HG03460 (cell line): Measurements from ENCODE around the gene PYROXD2.
"Not testable (repeated sequence)": the region's sequence is repeated elsewhere in the genome, so short reads cannot be mapped to it uniquely, and the experiment has no call there.

Experiments
- ATAC-seq: cut with Tn5 transposase; IDR thresholded peaks from one replicate; pipeline ENCODE4 v1.9.1; 2021; ENCODE audit not compliant: unreplicated experiment

Gene PYROXD2

DNA sequence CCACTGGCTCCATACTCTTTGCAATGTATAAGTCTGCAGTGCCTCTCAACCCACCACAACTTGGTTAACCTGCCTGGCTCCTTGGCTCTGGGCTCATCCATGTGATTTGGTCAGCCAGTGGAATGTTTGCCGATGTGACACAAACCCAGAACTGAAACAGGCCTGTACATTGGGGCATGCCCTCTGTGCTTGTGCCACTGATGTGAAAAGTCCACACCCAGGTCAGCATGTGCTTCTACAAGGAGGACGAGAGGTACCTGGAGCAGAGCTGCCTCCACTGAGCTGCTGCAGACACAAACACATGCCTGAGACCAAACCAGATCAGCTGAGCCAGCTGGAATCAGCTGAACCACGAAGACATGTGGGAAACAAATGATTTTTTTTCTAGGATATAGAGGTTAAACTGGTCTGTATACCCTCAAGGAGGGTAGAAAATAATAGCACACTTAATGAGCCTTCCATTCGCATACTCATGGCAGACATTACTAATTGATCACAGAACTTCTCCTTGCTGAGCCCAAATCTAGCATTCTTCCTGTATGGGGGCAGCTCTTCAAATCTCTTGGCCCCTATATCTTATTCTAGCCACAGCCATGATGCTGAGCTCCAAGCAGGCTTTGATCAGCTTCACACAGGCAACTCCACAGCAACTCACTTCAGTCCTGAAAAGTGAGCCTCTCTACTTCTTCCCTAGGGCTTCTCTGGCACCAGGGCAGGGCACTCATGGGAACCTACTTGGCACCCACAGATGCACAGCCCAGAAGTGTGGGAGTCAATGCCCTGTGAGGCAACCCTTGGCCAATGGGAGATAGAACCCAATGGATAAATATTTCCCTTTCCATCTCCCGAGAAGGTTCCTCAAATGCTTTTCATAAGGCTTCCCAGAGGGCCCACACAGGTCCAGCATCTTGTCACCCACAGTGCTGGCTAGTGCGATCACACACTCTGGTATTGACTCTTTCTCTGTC is 18.6 kb downstream of the PYROXD2 start:
- ATAC-seq = no peak

DNA sequence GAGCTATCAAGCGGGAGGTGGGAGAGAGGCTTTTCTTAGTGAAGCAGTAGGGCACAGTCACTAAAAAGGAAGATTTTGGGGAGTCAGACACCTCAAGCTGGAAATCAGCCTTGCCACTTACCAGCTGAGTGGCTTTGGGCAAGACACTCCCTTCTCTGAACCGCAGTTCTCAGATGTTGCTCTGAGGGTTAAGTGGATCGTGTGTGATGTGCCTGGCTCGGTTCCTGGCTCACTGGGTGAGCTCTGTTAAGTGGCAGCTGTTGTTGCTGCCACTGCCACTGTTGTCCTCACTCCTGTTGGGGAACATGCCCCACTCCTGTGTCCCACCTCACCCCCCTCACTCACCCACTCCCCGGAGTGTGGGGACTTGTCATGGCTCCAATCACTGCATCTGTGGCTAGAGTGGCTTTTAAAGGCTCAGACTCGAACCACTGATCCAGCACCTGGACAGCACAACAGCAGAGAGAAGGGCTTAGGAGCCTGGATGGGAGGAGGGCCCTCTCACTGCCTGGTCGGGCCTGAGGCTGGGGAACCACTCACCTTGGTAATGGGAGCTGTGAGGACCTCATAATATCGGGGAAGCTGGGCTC is 20.0 kb downstream of the PYROXD2 start:
- ATAC-seq = no peak

DNA sequence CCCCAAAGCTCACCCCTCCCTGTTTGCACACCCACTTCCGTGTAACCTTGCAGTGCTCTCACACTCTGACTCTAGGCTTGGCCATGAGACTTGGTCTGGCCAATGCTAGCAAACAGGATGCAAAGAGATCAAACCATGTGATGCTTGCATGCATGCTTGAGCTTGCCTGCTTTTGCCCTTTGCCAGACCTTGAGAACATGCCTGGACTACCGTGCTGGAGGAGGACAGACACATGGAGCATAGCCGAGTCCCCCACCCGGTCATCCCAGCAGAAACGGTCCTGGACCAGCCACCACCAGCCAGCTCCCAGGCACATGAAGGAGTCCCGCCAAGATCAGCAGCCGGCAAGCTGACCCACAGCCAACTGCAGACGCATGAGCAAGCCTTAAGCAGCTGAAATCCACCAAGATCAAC is 23.4 kb downstream of the PYROXD2 start:
- ATAC-seq = no peak

GRCh38 chr10:98391065-98391464 is 23.9 kb downstream of the PYROXD2 start:
- no peak for ATAC-seq

DNA sequence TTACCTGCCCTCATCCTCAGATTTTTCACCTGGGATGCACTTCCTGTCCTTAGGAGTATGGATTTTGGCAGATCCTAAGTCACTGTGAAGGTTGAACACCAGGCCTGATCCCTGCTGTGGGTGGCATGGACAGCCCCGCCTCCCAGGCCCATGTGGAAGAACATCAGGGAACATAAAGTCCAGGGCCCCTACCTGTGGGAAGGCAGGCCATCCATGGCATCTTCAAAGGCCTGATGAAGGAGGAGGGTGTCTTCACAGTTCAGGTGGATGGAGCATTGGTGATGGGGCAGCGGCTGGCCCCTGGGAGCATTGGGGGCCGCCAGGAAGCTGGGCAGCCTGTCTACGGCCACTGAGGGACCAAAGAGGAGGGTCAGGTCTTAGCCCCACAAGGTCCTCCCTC is 24.6 kb downstream of the PYROXD2 start:
- ATAC-seq = no peak

GRCh38 chr10:98389398-98389797 is 25.6 kb downstream of the PYROXD2 start:
- no peak for ATAC-seq

- ATAC-seq = no peak
Measured at GRCh38 chr10:98388101-98388655, 26.8 kb downstream of the PYROXD2 start.

DNA sequence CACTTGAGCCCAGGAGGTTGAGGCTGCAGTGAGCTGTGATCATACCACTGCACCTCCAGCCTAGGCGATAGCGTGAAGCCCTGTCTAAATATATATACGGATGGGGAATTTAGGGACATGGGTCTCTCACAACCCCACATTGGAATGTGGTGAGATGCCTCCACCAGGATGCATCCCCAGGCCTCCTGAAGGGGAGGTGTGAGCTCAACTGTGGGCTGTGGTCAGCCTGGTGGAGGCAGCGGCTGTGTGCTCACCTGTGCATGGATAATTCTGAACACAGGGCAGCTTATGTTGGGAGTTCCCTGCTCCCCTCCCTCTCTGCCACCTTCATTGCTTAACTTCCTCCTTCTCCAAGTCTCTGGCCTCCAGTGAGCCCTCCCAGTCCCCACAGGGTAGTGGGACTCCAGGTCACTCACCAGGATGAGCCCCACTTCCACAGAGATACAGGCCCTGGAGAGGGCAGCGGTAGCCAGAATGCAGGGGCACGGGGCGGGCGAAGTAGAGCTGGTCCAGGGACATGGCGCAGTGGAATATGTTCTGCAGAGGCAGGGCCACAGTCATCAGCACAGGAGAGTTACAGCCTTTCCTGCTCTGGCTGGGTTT is 30.4 kb downstream of the PYROXD2 start:
- ATAC-seq = no peak

DNA sequence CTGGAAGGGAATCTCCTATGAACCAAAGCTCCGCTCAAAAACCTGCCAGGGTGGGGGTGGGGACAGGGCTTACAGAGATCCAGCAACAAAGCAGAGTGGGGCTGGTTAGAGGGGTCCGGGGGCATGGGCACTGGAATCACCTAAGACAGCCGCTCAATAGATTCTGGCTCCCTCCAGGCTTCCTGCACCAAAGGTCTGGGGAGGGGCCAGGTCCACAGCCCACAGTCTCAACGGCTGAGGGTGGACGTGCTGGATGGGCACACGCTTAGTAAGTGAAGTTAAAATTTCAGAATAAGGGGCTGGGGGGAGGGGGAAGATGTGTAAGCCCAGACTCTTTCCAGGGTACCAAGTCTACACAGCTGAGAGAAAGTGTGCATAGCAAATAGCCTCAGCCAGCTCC is 31.1 kb downstream of the PYROXD2 start:
- ATAC-seq = no peak

DNA sequence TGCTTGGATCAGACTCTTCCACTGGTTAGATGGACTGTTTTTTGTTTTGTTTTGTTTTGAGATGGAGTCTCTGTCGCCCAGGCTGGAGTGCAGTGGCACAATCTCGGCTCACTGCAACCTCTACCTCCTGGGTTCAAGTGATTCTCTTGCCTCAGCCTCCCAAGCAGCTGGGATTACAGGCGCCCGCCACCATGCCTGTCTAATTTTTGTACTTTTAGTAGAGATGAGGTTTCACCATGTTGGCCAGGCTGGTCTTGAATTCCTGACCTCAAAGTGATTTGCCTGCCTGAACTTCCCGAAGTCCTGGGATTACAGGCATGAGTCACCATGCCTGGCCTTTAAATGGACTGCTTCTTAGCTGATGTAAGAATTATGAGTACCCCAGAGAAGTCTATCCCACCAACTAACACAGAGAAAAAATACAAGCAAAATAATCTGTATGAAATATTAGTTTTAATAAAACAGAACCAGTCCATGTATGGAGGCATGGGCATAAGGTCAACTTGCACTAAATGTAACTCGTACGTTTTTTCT is 31.8 kb downstream of the PYROXD2 start:
- not testable (repeated sequence) for ATAC-seq

DNA sequence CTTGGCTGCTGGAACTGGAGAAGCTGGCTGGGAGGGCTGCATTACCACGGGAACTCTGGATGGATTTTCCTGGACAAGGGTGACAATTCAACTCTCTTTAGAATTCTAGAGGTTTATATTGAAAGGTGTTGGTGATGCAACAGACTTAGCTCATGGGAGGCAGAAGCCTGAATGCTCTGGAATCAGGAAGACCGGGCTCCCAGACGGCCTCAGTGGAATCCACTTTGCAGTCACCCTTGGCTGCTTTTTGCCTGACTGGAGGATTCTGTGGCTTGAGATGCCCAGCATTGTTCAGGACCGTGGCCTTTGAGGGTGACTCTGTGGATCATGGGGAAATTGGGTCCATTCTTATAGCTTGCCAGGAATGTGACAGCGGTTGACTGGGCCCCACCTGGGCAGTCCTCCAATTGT is 32.3 kb downstream of the PYROXD2 start:
- no peak for ATAC-seq

- ATAC-seq = no peak
Measured at GRCh38 chr10:98380493-98381339, 34.3 kb downstream of the PYROXD2 start.

GRCh38 chr10:98378722-98379121 is 36.3 kb downstream of the PYROXD2 start:
- no peak for ATAC-seq

GRCh38 chr10:98377536-98377935 is 37.4 kb downstream of the PYROXD2 start:
- no peak for ATAC-seq

DNA sequence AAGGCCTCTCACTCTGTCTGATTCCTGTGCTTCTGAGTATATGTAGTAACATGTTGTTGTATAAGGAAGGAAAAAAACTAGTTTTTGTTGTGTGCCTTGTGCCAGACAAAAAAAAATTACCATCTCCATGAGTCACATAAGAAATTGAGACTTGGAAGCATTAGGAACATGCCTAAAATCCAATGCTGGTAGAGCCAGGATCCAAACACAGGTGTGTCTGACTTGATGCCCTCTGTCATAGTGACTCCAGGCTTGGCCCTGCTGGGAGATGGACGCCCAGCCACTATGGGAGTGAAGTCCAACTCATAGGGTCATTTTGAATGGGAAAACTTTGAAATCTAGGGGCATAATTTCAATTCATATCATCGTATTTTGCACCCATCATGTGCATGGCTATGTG is 38.0 kb downstream of the PYROXD2 start:
- no peak for ATAC-seq

DNA sequence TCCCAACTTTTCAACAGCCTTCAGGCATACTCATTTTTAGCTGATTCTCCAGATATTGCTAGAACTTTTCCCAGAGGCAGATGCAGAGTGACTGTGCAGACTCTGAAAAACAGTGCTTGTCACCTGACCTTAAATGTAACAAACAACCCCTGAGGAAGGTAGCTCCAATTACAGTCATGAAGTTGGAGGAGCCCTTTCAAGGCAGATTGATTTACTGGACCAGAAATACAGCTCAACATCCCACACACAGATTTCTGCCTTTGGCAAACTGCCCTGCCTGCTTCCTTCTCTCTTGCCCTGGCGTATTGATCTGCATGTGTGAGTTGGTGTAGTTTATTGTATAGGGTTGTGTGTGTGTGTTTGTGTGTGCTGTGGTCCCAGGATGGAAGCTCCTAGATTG is 38.5 kb downstream of the PYROXD2 start:
- no peak for ATAC-seq

- no peak for ATAC-seq
Measured at GRCh38 chr10:98374217-98374985, 40.6 kb downstream of the PYROXD2 start.

DNA sequence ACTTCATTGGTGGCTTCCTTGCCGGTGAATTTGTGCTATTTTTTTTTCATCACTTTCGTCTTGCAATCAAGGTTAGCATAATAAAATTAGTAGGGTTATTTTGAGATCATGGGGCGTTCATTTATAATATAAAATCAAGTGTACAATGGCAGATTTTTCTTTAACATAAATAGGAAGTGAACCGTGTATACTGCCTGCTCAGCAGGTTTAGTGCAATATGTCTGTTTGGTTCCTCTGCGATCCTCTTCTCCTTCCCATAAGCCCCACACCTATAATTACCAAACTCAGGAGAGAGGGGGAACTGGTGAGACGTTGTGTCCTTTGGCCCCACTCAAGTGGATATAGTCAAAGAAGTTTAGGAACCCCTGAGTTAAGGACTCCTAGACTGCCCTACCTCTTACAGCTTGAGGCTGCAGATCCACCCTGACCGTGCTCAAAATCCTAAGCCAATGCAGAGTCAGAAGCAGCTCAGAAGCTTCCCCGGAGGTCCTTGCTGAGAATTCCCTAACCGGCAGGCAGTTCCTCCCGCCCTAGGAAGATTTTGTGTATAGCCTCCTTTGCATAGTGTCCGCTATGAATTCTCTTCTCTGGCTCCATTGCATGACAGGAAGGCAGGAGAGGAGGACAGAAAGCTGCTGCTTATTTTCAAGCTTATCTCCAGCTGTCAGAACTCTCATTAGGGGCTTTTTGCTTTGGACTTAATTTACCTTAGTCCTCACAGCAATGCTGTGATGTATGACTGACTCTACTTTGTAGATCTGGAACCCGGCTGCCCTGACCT is 41.5 kb downstream of the PYROXD2 start:
- no peak for ATAC-seq
